ENCODE measurements around the gene GATC. TPM values are rescaled to one million over a fixed set of nuclear protein-coding genes. Genes with fewer than 3 reads are reported as not detected.

The GATC gene
- total and polyA plus RNA-seq, 2 experiments from 2014 or later: 18.5 to 20.1 TPM

Small RNA genes lying within 50 kb of the gene (small RNA-seq; reads per million reads assigned to genes)
- gene RF00019 (ENCODE audit: low replicate concordance): not detected

Other genes with a start within 250 kb of the GATC start
- gene RPLP0, start 245.3 kb upstream of the GATC start, total RNA-seq (2014; rRNA removed; shearing (Covaris generic)): 4,855 and 4,916 TPM in 2 replicates
- gene RPLP0, start 245.3 kb upstream of the GATC start, polyA plus RNA-seq (2016; fragmentation: Nextera tagmentation; extraction: Ambion mirVana): 2,219 and 2,404 TPM in 2 replicates
- 69.3 and 76.0 TPM in 2 replicates for gene PXN, start 180.7 kb upstream of the GATC start, total RNA-seq (2014; rRNA removed; shearing (Covaris generic))
- gene PXN, start 180.7 kb upstream of the GATC start, polyA plus RNA-seq (2016; fragmentation: Nextera tagmentation; extraction: Ambion mirVana): 38.4 and 39.0 TPM in 2 replicates
- gene RNU4-2, start 154.5 kb upstream of the GATC start, total RNA-seq (2014; rRNA removed; shearing (Covaris generic)): under 0.01 TPM in 1 of 2 replicates, not detected in the other
- 9.5 TPM in 1 of 2 replicates, not detected in the other for gene RNU4-2, start 154.5 kb upstream of the GATC start, polyA plus RNA-seq (2016; fragmentation: Nextera tagmentation; extraction: Ambion mirVana)
- under 0.01 TPM in 1 of 2 replicates, not detected in the other for gene RNU4-1, start 153.2 kb upstream of the GATC start, total RNA-seq (2014; rRNA removed; shearing (Covaris generic))
- 6.0 and 6.4 TPM in 2 replicates for gene RNU4-1, start 153.2 kb upstream of the GATC start, polyA plus RNA-seq (2016; fragmentation: Nextera tagmentation; extraction: Ambion mirVana)
- 0.78 and 2.0 TPM in 2 replicates for gene SIRT4, start 144.1 kb upstream of the GATC start, total RNA-seq (2014; rRNA removed; shearing (Covaris generic))
- gene SIRT4, start 144.1 kb upstream of the GATC start, polyA plus RNA-seq (2016; fragmentation: Nextera tagmentation; extraction: Ambion mirVana): 3.0 and 4.1 TPM in 2 replicates
- gene PLA2G1B, start 118.7 kb upstream of the GATC start, total RNA-seq (2014; rRNA removed; shearing (Covaris generic)): not detected in 2 replicates
- gene PLA2G1B, start 118.7 kb upstream of the GATC start, polyA plus RNA-seq (2016; fragmentation: Nextera tagmentation; extraction: Ambion mirVana): not detected in 2 replicates
- 8.1 and 12.8 TPM in 2 replicates for gene MSI1, start 77.3 kb upstream of the GATC start, total RNA-seq (2014; rRNA removed; shearing (Covaris generic))
- gene MSI1, start 77.3 kb upstream of the GATC start, polyA plus RNA-seq (2016; fragmentation: Nextera tagmentation; extraction: Ambion mirVana): 16.9 and 19.2 TPM in 2 replicates
- 393 and 422 TPM in 2 replicates for gene COX6A1, start 8.3 kb upstream of the GATC start, total RNA-seq (2014; rRNA removed; shearing (Covaris generic))
- gene COX6A1, start 8.3 kb upstream of the GATC start, polyA plus RNA-seq (2016; fragmentation: Nextera tagmentation; extraction: Ambion mirVana): 1,484 and 1,643 TPM in 2 replicates
- gene TRIAP1, start 60 bp upstream of the GATC start, total RNA-seq (2014; rRNA removed; shearing (Covaris generic)): 53.4 and 61.8 TPM in 2 replicates
- 94.0 and 94.2 TPM in 2 replicates for gene TRIAP1, start 60 bp upstream of the GATC start, polyA plus RNA-seq (2016; fragmentation: Nextera tagmentation; extraction: Ambion mirVana)
- 202 and 250 TPM in 2 replicates for gene SRSF9, start 23.3 kb downstream of the GATC start, total RNA-seq (2014; rRNA removed; shearing (Covaris generic))
- 436 and 481 TPM in 2 replicates for gene SRSF9, start 23.3 kb downstream of the GATC start, polyA plus RNA-seq (2016; fragmentation: Nextera tagmentation; extraction: Ambion mirVana)
- gene DYNLL1, start 49.7 kb downstream of the GATC start, total RNA-seq (2014; rRNA removed; shearing (Covaris generic)): 310 and 313 TPM in 2 replicates
- gene DYNLL1, start 49.7 kb downstream of the GATC start, polyA plus RNA-seq (2016; fragmentation: Nextera tagmentation; extraction: Ambion mirVana): 833 and 868 TPM in 2 replicates
- gene COQ5, start 82.7 kb downstream of the GATC start, total RNA-seq (2014; rRNA removed; shearing (Covaris generic)): 32.5 and 32.6 TPM in 2 replicates
- gene COQ5, start 82.7 kb downstream of the GATC start, polyA plus RNA-seq (2016; fragmentation: Nextera tagmentation; extraction: Ambion mirVana): 30.7 and 32.4 TPM in 2 replicates
- gene RNF10, start 87.9 kb downstream of the GATC start, total RNA-seq (2014; rRNA removed; shearing (Covaris generic)): 90.4 and 113 TPM in 2 replicates
- 149 and 154 TPM in 2 replicates for gene RNF10, start 87.9 kb downstream of the GATC start, polyA plus RNA-seq (2016; fragmentation: Nextera tagmentation; extraction: Ambion mirVana)
- gene POP5, start 135.0 kb downstream of the GATC start, total RNA-seq (2014; rRNA removed; shearing (Covaris generic)): 52.4 and 55.6 TPM in 2 replicates
- 131 and 140 TPM in 2 replicates for gene POP5, start 135.0 kb downstream of the GATC start, polyA plus RNA-seq (2016; fragmentation: Nextera tagmentation; extraction: Ambion mirVana)
- gene CABP1, start 194.2 kb downstream of the GATC start, total RNA-seq (2014; rRNA removed; shearing (Covaris generic)): 5.2 and 7.0 TPM in 2 replicates
- gene CABP1, start 194.2 kb downstream of the GATC start, polyA plus RNA-seq (2016; fragmentation: Nextera tagmentation; extraction: Ambion mirVana): 4.7 and 5.1 TPM in 2 replicates
- gene MLEC, start 240.7 kb downstream of the GATC start, total RNA-seq (2014; rRNA removed; shearing (Covaris generic)): 217 and 225 TPM in 2 replicates
- gene MLEC, start 240.7 kb downstream of the GATC start, polyA plus RNA-seq (2016; fragmentation: Nextera tagmentation; extraction: Ambion mirVana): 257 and 264 TPM in 2 replicates